PFSK-1 (cell line): Measurements from ENCODE around the gene PLXND1.

Source experiments
- FOXP2 ChIP-seq: optimal IDR thresholded peaks from 2 replicates; pipeline ENCODE3; 2011; ENCODE audit warnings: borderline replicate concordance, control low read depth, inconsistent platforms; ENCODE audit not compliant: insufficient read depth; ENCODE audit errors: extremely low read length, extremely low read depth
- POLR2AphosphoS5 ChIP-seq: IDR thresholded peaks from 2 replicates; pipeline ENCODE4 v1.6.1; 2012; ENCODE audit warnings: low read depth, mild to moderate bottlenecking, control low read depth, low read length, moderate library complexity
- REST ChIP-seq, 2 experiments: IDR thresholded peaks; 2 replicates each; pipeline versions ENCODE4 v1.6.1 to v1.8.0; 2011 to 2012; ENCODE audit warnings: low read depth in 2 of 2, low read length in 2 of 2, control low read depth in 1 of 2, inconsistent platforms in 1 of 2, mild to moderate bottlenecking in 1 of 2, moderate library complexity in 1 of 2; ENCODE audit not compliant: insufficient read depth in 1 of 2
- SIN3A ChIP-seq: IDR thresholded peaks from 2 replicates; pipeline ENCODE4 v1.6.1; 2012; ENCODE audit warnings: mild to moderate bottlenecking, low read length, moderate library complexity, borderline replicate concordance; ENCODE audit not compliant: insufficient read depth
- TAF1 ChIP-seq: IDR thresholded peaks from 2 replicates; pipeline ENCODE4 v1.6.1; 2012; ENCODE audit warnings: low read length, control low read depth, borderline replicate concordance; ENCODE audit not compliant: insufficient read depth

Gene PLXND1

GRCh38 chr3:129528589-129529100 is 77.8 kb downstream of the PLXND1 start, which contains the start of gene RHO:
Gene RHO, plus strand, starts transcription at chr3:129528639. Its CDS starts 95 bp downstream, at chr3:129528734.
- TF ChIP-seq TAF1 = no peak
- TF ChIP-seq REST (IDR thresholded peaks at IDR 0.05; ENCODE audit: insufficient read depth in 1 of 2, low read depth in 2 of 2, low read length in 2 of 2) = no peak
- TF ChIP-seq POLR2AphosphoS5 = no peak
- TF ChIP-seq SIN3A = no peak
- TF ChIP-seq FOXP2 = no peak

DNA sequence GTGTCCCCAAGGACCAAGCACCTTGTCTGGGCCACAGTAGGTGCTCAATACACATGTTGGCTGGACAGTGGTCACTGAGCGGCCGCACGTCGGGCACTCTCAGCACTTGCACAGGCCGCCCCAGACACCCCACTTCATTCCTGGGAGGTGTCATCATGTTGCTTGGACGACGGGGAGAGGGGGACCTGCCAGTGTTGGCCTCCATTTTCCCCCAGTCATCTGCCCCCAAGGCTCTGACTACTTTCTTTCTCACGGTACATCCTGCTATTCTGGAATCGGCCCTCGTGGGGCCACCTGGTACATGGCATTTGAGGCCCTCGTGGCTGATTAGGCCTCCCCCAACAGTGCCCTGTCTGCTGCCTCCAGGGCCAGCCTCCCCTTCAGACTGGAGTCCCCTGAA is 79.2 kb downstream of the PLXND1 start:
- TF ChIP-seq TAF1 (no peak), REST (IDR thresholded peaks at IDR 0.05; ENCODE audit: insufficient read depth in 1 of 2, low read depth in 2 of 2, low read length in 2 of 2) (no peak), POLR2AphosphoS5 (no peak), FOXP2 (no peak), SIN3A (no peak)

DNA sequence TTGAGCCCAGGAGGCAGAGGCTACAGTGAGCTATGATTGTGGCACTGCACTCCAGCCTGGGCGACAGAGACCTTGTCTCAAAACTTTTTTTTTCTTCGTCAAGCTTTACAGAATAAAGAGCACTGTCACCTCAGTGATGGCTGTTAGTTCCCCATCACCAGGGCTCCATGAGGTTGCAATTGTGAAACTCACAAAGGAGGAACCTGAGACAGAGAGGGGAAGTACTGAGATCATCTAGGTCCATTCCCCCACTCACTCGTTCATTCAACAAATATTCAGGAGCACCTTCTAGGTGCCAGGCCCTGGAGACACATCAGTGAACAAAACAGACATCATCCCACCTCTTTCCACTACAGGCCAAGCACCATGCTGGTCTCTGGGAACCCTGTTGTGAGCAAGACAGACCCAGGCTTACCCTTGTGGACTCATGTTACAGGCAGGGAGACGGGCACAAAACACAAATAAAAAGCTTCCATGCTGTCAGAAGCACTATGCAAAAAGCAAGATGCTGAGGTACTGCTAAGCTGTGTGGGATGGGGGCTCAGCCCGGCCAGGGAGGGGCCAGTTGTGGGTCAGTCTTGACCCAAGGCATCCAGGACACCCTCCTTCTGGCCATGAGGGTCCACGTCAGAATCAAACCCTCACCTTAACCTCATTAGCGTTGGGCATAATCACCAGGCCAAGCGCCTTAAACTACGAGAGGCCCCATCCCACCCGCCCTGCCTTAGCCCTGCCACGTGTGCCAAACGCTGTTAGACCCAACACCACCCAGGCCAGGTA is 80.2 kb downstream of the PLXND1 start:
- TF ChIP-seq SIN3A (no peak), POLR2AphosphoS5 (no peak), TAF1 (no peak), REST (IDR thresholded peaks at IDR 0.05; ENCODE audit: insufficient read depth in 1 of 2, low read depth in 2 of 2, low read length in 2 of 2) (no peak), FOXP2 (no peak)

- TF ChIP-seq SIN3A (no peak), FOXP2 (no peak), POLR2AphosphoS5 (no peak), TAF1 (no peak), REST (IDR thresholded peaks at IDR 0.05; ENCODE audit: insufficient read depth in 1 of 2, low read depth in 2 of 2, low read length in 2 of 2) (no peak)
These were observed 81.0 kb downstream of the PLXND1 start for GRCh38 chr3:129525341-129525968.
